HuH-7.5 (cell line): ENCODE data around the gene ARHGEF28.

Source experiments
- DNase-seq: peaks from one replicate; pipeline ENCODE4 v3.0.0; 2011; ENCODE audit warnings: low spot score

Gene ARHGEF28

GRCh38 chr5:73939557-73939956, 313.6 kb downstream of the ARHGEF28 start:
- no peak for DNase-seq

GRCh38 chr5:73940026-73940425, 314.0 kb downstream of the ARHGEF28 start:
- no peak for DNase-seq

- no peak for DNase-seq
Observed at GRCh38 chr5:73940801-73941200, 314.8 kb downstream of the ARHGEF28 start.

GRCh38 chr5:73942783-73943182, 316.8 kb downstream of the ARHGEF28 start:
- DNase-seq: no peak

- no peak for DNase-seq
Observed at GRCh38 chr5:73943397-73943796, 317.4 kb downstream of the ARHGEF28 start.

- no peak for DNase-seq
Observed at GRCh38 chr5:73944581-73944980, 318.6 kb downstream of the ARHGEF28 start.

GRCh38 chr5:73945505-73945904, 319.5 kb downstream of the ARHGEF28 start:
- DNase-seq: no peak

GRCh38 chr5:73946278-73946677, 320.3 kb downstream of the ARHGEF28 start:
- DNase-seq: no peak

- no peak for DNase-seq
Observed at GRCh38 chr5:73946919-73947602, 321.1 kb downstream of the ARHGEF28 start.

GRCh38 chr5:73947906-73948640, 322.1 kb downstream of the ARHGEF28 start:
- DNase-seq: no peak

- DNase-seq: no peak
Observed at GRCh38 chr5:73948720-73949119, 322.7 kb downstream of the ARHGEF28 start.

GRCh38 chr5:73950441-73950873, 324.5 kb downstream of the ARHGEF28 start:
- no peak for DNase-seq

GRCh38 chr5:73950912-73951430, 325.0 kb downstream of the ARHGEF28 start:
- DNase-seq: no peak

GRCh38 chr5:73952872-73953271, 326.9 kb downstream of the ARHGEF28 start:
- DNase-seq: no peak

- no peak for DNase-seq
Observed at GRCh38 chr5:73954381-73954780, 328.4 kb downstream of the ARHGEF28 start.

GRCh38 chr5:73955271-73955846, 329.4 kb downstream of the ARHGEF28 start:
- DNase-seq: no peak

- DNase-seq: no peak
Observed at GRCh38 chr5:73957397-73958001, 331.5 kb downstream of the ARHGEF28 start.

GRCh38 chr5:73958037-73958436, 332.0 kb downstream of the ARHGEF28 start:
- no peak for DNase-seq

GRCh38 chr5:73960023-73960422, 334.0 kb downstream of the ARHGEF28 start:
- DNase-seq: no peak

GRCh38 chr5:73960426-73960825, 334.4 kb downstream of the ARHGEF28 start:
- no peak for DNase-seq

GRCh38 chr5:73962801-73963425, 336.9 kb downstream of the ARHGEF28 start:
- DNase-seq: no peak

- DNase-seq: no peak
Observed at GRCh38 chr5:73964352-73964865, 338.4 kb downstream of the ARHGEF28 start.
